Neuronal stem cell (in vitro differentiated cells): ENCODE results near the gene TPPP.
A peak's percentile ranks its signal among the peaks of the same experiment; 100 is the strongest.
"Not testable (repeated sequence)": the region's sequence is repeated elsewhere in the genome, so short reads cannot be mapped to it uniquely, and the experiment has no call there.

Experiments
- DNase-seq: peaks from one replicate; pipeline ENCODE4 v3.0.0-alpha.2; 2013; ENCODE audit warnings: low spot score
- H2AFZ ChIP-seq: one replicate; pipeline ENCODE4 v1.6.1; 2013; ENCODE audit warnings: mild to moderate bottlenecking, low read length, inconsistent platforms
- H2AK5ac ChIP-seq: 2 replicates; pipeline ENCODE4 v1.6.1; 2013; ENCODE audit warnings: low read depth, mild to moderate bottlenecking, inconsistent platforms, low read length, moderate library complexity, mixed read lengths
- H2BK120ac ChIP-seq: 2 replicates; pipeline ENCODE4 v1.6.1; 2013; ENCODE audit warnings: low read depth, mild to moderate bottlenecking, inconsistent platforms, low read length, moderate library complexity, mixed read lengths
- H2BK12ac ChIP-seq: one replicate; pipeline ENCODE4 v1.6.1; 2013; ENCODE audit warnings: low read length, inconsistent platforms
- H2BK15ac ChIP-seq: 2 replicates; pipeline ENCODE4 v1.6.1; 2013; ENCODE audit warnings: mild to moderate bottlenecking, low read length, inconsistent platforms, mixed read lengths
- H2BK5ac ChIP-seq: one replicate; pipeline ENCODE4 v1.6.1; 2013; ENCODE audit warnings: inconsistent platforms, mild to moderate bottlenecking, low read length, moderate library complexity
- H3K14ac ChIP-seq: one replicate; pipeline ENCODE4 v1.6.1; 2013; ENCODE audit warnings: low read length, inconsistent platforms
- H3K18ac ChIP-seq: 2 replicates; pipeline ENCODE4 v1.6.1; 2013; ENCODE audit warnings: low read length, inconsistent platforms
- H3K23ac ChIP-seq: 2 replicates; pipeline ENCODE4 v1.6.1; 2013; ENCODE audit warnings: low read depth, mild to moderate bottlenecking, mixed read lengths, low read length, inconsistent platforms; ENCODE audit not compliant: poor library complexity
- H3K27ac ChIP-seq: replicated peaks from 3 replicates; pipeline ENCODE4 v1.5.1; 2013; ENCODE audit warnings: low read length, inconsistent platforms
- H3K27me3 ChIP-seq, 3 experiments: 2 replicates each; pipeline ENCODE4 v1.6.1; 2013; ENCODE audit warnings: low read length in 3 of 3, mild to moderate bottlenecking in 2 of 3, inconsistent platforms in 1 of 3, low read depth in 1 of 3, mixed read lengths in 1 of 3, moderate library complexity in 1 of 3; ENCODE audit not compliant: control insufficient read depth in 3 of 3, insufficient read depth in 3 of 3
- H3K36me3 ChIP-seq, 2 donors: replicated peaks in 1 of 2; 2 replicates each; pipeline ENCODE4 v1.6.1; 2013; ENCODE audit warnings: low read length in 2 of 2; ENCODE audit not compliant: control insufficient read depth in 2 of 2, insufficient read depth in 2 of 2
- H3K4ac ChIP-seq: 2 replicates; pipeline ENCODE4 v1.6.1; 2013; ENCODE audit warnings: inconsistent platforms, mild to moderate bottlenecking, low read length, moderate library complexity
- H3K4me1 ChIP-seq, 2 donors: 1 replicate in 1 of 2; 2 replicates in 1 of 2; pipeline ENCODE4 v1.6.1; 2013; ENCODE audit warnings: low read length in 2 of 2, low read depth in 1 of 2; ENCODE audit not compliant: control insufficient read depth in 2 of 2, insufficient read depth in 1 of 2
- H3K4me2 ChIP-seq: one replicate; pipeline ENCODE4 v1.6.1; 2013; ENCODE audit warnings: mild to moderate bottlenecking, low read length, inconsistent platforms; ENCODE audit not compliant: insufficient read depth, poor library complexity, severe bottlenecking
- H3K4me3 ChIP-seq, 2 donors: 2 replicates each; pipeline ENCODE4 v1.5.1; 2013; ENCODE audit warnings: low read length in 2 of 2, mild to moderate bottlenecking in 2 of 2, inconsistent platforms in 1 of 2, moderate library complexity in 1 of 2
- H3K79me1 ChIP-seq: one replicate; pipeline ENCODE4 v1.6.1; 2013; ENCODE audit warnings: low read depth, mild to moderate bottlenecking, inconsistent platforms, low read length, moderate library complexity
- H3K9ac ChIP-seq: one replicate; pipeline ENCODE4 v1.6.1; 2013; ENCODE audit warnings: mild to moderate bottlenecking, low read depth, low read length, inconsistent platforms; ENCODE audit not compliant: poor library complexity
- H3K9me3 ChIP-seq, 2 donors: replicated peaks in 1 of 2; 2 replicates each; pipeline versions ENCODE3 to v1.6.1; 2013; ENCODE audit warnings: low read length in 2 of 2, mild to moderate bottlenecking in 2 of 2, inconsistent platforms in 1 of 2, low read depth in 1 of 2, mixed read lengths in 1 of 2, moderate library complexity in 1 of 2; ENCODE audit not compliant: control insufficient read depth in 2 of 2, insufficient read depth in 1 of 2
- H4K8ac ChIP-seq: one replicate; pipeline ENCODE4 v1.6.1; 2013; ENCODE audit warnings: low read depth, mild to moderate bottlenecking, inconsistent platforms, low read length, moderate library complexity
- H4K91ac ChIP-seq: one replicate; pipeline ENCODE4 v1.6.1; 2013; ENCODE audit warnings: low read length, low read depth, mild to moderate bottlenecking, inconsistent platforms; ENCODE audit not compliant: poor library complexity
- WGBS, 2 donors: extraction: QIAGEN DNeasy Blood & Tissue Kit; methylation state at CpG; one replicate each; pipeline ENCODE4 v1.1.7; 2013; ENCODE audit warnings: missing lambda C conversion rate in 2 of 2, mixed read lengths in 1 of 2; ENCODE audit not compliant: insufficient read length in 2 of 2, insufficient replicate concordance in 1 of 2; ENCODE audit errors: extremely low coverage in 2 of 2; 5-methylcytosine and 5-hydroxymethylcytosine counted together

Gene TPPP

GRCh38 chr5:729225-729624 lies 36.1 kb upstream of the TPPP start:
- H3K79me1 ChIP-seq, H3K9ac ChIP-seq, H3K27me3 ChIP-seq, H3K27ac ChIP-seq, H3K4me3 ChIP-seq, H2BK12ac ChIP-seq, H3K4ac ChIP-seq, H2AK5ac ChIP-seq, H3K18ac ChIP-seq, H3K4me2 ChIP-seq, H3K23ac ChIP-seq, DNase-seq, H4K91ac ChIP-seq, H2BK5ac ChIP-seq, H2BK120ac ChIP-seq, H4K8ac ChIP-seq, H2AFZ ChIP-seq, H3K4me1 ChIP-seq, H2BK15ac ChIP-seq, H3K9me3 ChIP-seq: not testable (repeated sequence)
- H3K14ac ChIP-seq = peak overlapping the region; percentile 71
- peaks cover 0 to 26% of the 10 kb centered on the region in 2 donors for H3K36me3 ChIP-seq
- WGBS, 2 donors = no CpG with 5 or more reads among the region's 7 CpGs

- not testable (repeated sequence) for H2BK5ac ChIP-seq, H3K27me3 ChIP-seq, H4K8ac ChIP-seq, H3K4ac ChIP-seq, H3K4me1 ChIP-seq, H3K23ac ChIP-seq, H2BK12ac ChIP-seq, H3K4me2 ChIP-seq, H3K9me3 ChIP-seq, H3K79me1 ChIP-seq, H3K14ac ChIP-seq, H3K4me3 ChIP-seq, DNase-seq, H3K9ac ChIP-seq, H3K18ac ChIP-seq, H2BK120ac ChIP-seq, H4K91ac ChIP-seq, H2AFZ ChIP-seq, H2AK5ac ChIP-seq, H2BK15ac ChIP-seq, H3K27ac ChIP-seq
- peaks cover 0 to 10% of the 10 kb centered on the region in 2 donors for H3K36me3 ChIP-seq
- no CpG with 5 or more reads among the region's 9 CpGs for WGBS, 2 donors
These were observed 33.9 kb upstream of the TPPP start for GRCh38 chr5:727087-727486.

- not testable (repeated sequence) for H3K79me1 ChIP-seq, H3K23ac ChIP-seq, H4K91ac ChIP-seq, H2AK5ac ChIP-seq, DNase-seq, H2AFZ ChIP-seq, H2BK120ac ChIP-seq, H3K4ac ChIP-seq, H2BK15ac ChIP-seq, H2BK12ac ChIP-seq, H3K18ac ChIP-seq, H3K4me3 ChIP-seq, H3K4me2 ChIP-seq, H3K4me1 ChIP-seq, H2BK5ac ChIP-seq, H3K36me3 ChIP-seq, H3K27me3 ChIP-seq, H3K27ac ChIP-seq, H3K9ac ChIP-seq, H3K14ac ChIP-seq, H4K8ac ChIP-seq
- peaks cover 1 to 15% of the 10 kb centered on the region in 2 donors for H3K9me3 ChIP-seq
- no CpG with 5 or more reads among the region's 6 CpGs for WGBS, 2 donors
These were observed 30.7 kb upstream of the TPPP start for GRCh38 chr5:723865-724264.

GRCh38 chr5:723309-723708 lies 30.2 kb upstream of the TPPP start:
- H3K79me1 ChIP-seq, H3K27ac ChIP-seq: not testable (repeated sequence)

More at GRCh38 chr5:723309-723708, 30.2 kb upstream of the TPPP start:
- not testable (repeated sequence) for H3K4me3 ChIP-seq, H2BK120ac ChIP-seq, H2BK5ac ChIP-seq, DNase-seq, H4K91ac ChIP-seq, H3K23ac ChIP-seq, H3K14ac ChIP-seq, H2BK15ac ChIP-seq, H3K9ac ChIP-seq, H3K36me3 ChIP-seq, H3K4me2 ChIP-seq, H3K18ac ChIP-seq, H4K8ac ChIP-seq, H2AK5ac ChIP-seq, H2BK12ac ChIP-seq, H3K4ac ChIP-seq, H3K4me1 ChIP-seq, H2AFZ ChIP-seq, H3K27me3 ChIP-seq
- peaks cover 1 to 15% of the 10 kb centered on the region in 2 donors for H3K9me3 ChIP-seq
- no CpG with 5 or more reads among the region's 4 CpGs for WGBS, 2 donors
